ENCODE results near the gene GNAO1.

DNA sequence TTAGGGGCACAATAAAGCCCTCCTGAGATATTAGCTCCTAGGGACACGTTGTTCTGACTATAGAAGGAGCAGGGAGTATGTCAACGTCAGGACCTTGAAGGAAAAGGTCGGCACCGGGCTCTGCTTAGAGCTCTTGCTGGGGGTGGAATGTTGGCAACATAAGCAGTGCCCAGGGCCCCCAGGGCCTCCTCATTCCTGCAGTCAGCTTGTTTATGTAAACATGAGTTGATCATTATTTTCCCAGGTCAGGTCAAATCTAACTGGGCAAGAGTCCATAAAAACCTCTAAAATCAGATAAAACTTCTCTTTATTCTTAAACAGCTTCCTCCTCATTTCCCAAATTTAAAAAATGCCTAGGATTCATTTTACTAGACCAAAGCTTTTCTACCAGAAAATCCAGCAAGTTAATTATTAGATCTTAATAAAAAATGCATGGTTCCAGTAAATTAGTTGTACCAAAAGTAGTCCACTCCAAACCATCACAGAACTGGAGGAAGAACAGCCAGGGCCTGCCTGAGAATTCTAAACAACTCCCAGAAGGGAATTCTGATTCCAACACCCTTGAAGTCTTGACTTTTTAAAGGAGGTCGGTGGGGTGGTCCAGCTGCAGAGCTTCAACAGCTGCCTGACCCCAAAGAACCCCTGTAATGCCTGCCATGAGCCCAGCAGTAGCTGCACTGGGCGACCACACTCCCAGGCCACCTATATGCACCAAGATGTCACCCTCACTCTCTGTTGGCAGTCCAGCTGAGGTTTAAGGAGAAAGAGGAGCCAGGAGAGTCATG is 179.8 kb downstream of the GNAO1 start:
- TF ChIP-seq, protein P1, sequence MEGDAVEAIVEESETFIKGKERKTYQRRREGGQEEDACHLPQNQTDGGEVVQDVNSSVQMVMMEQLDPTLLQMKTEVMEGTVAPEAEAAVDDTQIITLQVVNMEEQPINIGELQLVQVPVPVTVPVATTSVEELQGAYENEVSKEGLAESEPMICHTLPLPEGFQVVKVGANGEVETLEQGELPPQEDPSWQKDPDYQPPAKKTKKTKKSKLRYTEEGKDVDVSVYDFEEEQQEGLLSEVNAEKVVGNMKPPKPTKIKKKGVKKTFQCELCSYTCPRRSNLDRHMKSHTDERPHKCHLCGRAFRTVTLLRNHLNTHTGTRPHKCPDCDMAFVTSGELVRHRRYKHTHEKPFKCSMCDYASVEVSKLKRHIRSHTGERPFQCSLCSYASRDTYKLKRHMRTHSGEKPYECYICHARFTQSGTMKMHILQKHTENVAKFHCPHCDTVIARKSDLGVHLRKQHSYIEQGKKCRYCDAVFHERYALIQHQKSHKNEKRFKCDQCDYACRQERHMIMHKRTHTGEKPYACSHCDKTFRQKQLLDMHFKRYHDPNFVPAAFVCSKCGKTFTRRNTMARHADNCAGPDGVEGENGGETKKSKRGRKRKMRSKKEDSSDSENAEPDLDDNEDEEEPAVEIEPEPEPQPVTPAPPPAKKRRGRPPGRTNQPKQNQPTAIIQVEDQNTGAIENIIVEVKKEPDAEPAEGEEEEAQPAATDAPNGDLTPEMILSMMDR (IDR thresholded peaks at IDR 0.05; ENCODE audit: poor library complexity, severe bottlenecking), result no peak
- no peak for TF ChIP-seq EZH2 (IDR thresholded peaks at IDR 0.05; ENCODE audit: borderline replicate concordance, insufficient read depth, low read length, poor library complexity, severe bottlenecking)
- no peak for TF ChIP-seq MXI1 (conservative IDR thresholded peaks at IDR 0.05; ENCODE audit: poor library complexity, severe bottlenecking)
- TF ChIP-seq, protein P2, sequence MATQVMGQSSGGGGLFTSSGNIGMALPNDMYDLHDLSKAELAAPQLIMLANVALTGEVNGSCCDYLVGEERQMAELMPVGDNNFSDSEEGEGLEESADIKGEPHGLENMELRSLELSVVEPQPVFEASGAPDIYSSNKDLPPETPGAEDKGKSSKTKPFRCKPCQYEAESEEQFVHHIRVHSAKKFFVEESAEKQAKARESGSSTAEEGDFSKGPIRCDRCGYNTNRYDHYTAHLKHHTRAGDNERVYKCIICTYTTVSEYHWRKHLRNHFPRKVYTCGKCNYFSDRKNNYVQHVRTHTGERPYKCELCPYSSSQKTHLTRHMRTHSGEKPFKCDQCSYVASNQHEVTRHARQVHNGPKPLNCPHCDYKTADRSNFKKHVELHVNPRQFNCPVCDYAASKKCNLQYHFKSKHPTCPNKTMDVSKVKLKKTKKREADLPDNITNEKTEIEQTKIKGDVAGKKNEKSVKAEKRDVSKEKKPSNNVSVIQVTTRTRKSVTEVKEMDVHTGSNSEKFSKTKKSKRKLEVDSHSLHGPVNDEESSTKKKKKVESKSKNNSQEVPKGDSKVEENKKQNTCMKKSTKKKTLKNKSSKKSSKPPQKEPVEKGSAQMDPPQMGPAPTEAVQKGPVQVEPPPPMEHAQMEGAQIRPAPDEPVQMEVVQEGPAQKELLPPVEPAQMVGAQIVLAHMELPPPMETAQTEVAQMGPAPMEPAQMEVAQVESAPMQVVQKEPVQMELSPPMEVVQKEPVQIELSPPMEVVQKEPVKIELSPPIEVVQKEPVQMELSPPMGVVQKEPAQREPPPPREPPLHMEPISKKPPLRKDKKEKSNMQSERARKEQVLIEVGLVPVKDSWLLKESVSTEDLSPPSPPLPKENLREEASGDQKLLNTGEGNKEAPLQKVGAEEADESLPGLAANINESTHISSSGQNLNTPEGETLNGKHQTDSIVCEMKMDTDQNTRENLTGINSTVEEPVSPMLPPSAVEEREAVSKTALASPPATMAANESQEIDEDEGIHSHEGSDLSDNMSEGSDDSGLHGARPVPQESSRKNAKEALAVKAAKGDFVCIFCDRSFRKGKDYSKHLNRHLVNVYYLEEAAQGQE (IDR thresholded peaks at IDR 0.05; ENCODE audit: borderline replicate concordance), result no peak
- TF ChIP-seq POLR2AphosphoS5 (IDR thresholded peaks at IDR 0.05), result no peak
- TF ChIP-seq EP300 (conservative IDR thresholded peaks at IDR 0.05; ENCODE audit: poor library complexity, severe bottlenecking), result no peak
- no peak for TF ChIP-seq RAD21 (conservative IDR thresholded peaks at IDR 0.05)
- no peak for TF ChIP-seq TAF1 (IDR thresholded peaks at IDR 0.05; ENCODE audit: low read depth)
